HepG2 (cell line): ENCODE measurements around the gene CREBZF. TPM values are rescaled to one million over a fixed set of nuclear protein-coding genes. Genes with fewer than 3 reads are reported as not detected.

Source experiments
- CEBPZ ChIP-seq: IDR thresholded peaks from 2 replicates; pipeline ENCODE4 v1.6.1; 2012; ENCODE audit warnings: low read length, improper control_type of control experiment
- CERS6 ChIP-seq: sonication (generic); formaldehyde crosslinking; IDR thresholded peaks from 2 replicates; pipeline ENCODE4 v1.5.0; 2020; ENCODE audit warnings: missing genetic modification reagents
- ERF ChIP-seq: IDR thresholded peaks from 2 replicates; pipeline ENCODE4 v1.6.1; 2018; ENCODE audit warnings: missing biosample characterization, missing genetic modification reagents
- HMGA1 ChIP-seq: sonication (generic); formaldehyde crosslinking; conservative IDR thresholded peaks from 2 replicates; pipeline ENCODE4 v1.4.0; 2020; ENCODE audit warnings: missing genetic modification reagents
- NFAT5 ChIP-seq: sonication (generic); formaldehyde crosslinking; IDR thresholded peaks from 2 replicates; pipeline ENCODE4 v1.4.0; 2020; ENCODE audit warnings: missing genetic modification reagents
- YY1 ChIP-seq: IDR thresholded peaks from 2 replicates; pipeline ENCODE4 v1.6.1; 2011; ENCODE audit warnings: low read length, low read depth, moderate library complexity, mild to moderate bottlenecking; ENCODE audit not compliant: insufficient read depth, insufficient replicate concordance
- ZBTB40 ChIP-seq, 2 experiments: fragments of 450-650 bp in 1 of 2; sonication (generic) in 1 of 2; formaldehyde crosslinking in 1 of 2; IDR thresholded peaks; 2 replicates each; pipeline versions ENCODE4 v1.6.1 to v1.8.0; 2016 to 2022; ENCODE audit warnings: antibody characterized with exemption in 1 of 2, mild to moderate bottlenecking in 1 of 2, missing genetic modification reagents in 1 of 2
- ZFP1 ChIP-seq: IDR thresholded peaks from 2 replicates; pipeline ENCODE4 v1.6.1; 2016
- ZNF446 ChIP-seq: sonication (generic); formaldehyde crosslinking; IDR thresholded peaks from 2 replicates; pipeline ENCODE4 v1.5.0; 2020; ENCODE audit warnings: mild to moderate bottlenecking, missing genetic modification reagents
- polyA plus RNA-seq, 8 experiments: library from polyadenylated mRNA; depleted of rRNA in 3 of 8; stranded (reverse) in 7 of 8; unstranded in 1 of 8; fragments of >200 nt; fragmentation: Illumina TruSeq in 4 of 8; extraction: Trizol in 4 of 8; gene quantifications; 2 replicates each; pipeline versions ENCODE4 v1.2.1 to v1.2.3, GENCODE V29; 2011 to 2016; ENCODE audit warnings: low read depth in 4 of 8, missing spikeins in 1 of 8, mixed read lengths in 1 of 8; ENCODE audit not compliant: insufficient read depth in 1 of 8
- total RNA-seq, 5 experiments: library from RNA; depleted of rRNA; stranded (reverse); fragments of >200 nt; fragmentation: Illumina TruSeq; extraction: Trizol; gene quantifications; 2 replicates each; pipeline ENCODE4 v1.2.3, GENCODE V29; 2016; ENCODE audit warnings: low read depth in 1 of 5

The CREBZF gene
- total and polyA plus RNA-seq, 2 of the 13 experiments (the other 11 are each of a cell fraction or from before 2014, with no cell fraction given): 30.6 to 43.1 TPM

GRCh38 chr11:85627998-85628770, 36.7 kb downstream of the CREBZF start, which contains the start of gene TMEM126B (continued):
- peak; percentile 30; the same call in 1 of the 2 replicates for TF ChIP-seq NFAT5 (CRISPR knock-in tag)
- TF ChIP-seq ZFP1 (CRISPR knock-in tag): no peak
- TF ChIP-seq CEBPZ: no peak
- no peak for TF ChIP-seq ZBTB40 (IDR thresholded peaks at IDR 0.05)
- no peak; the same call in 1 of the 2 replicates for TF ChIP-seq ZBTB40 (CRISPR knock-in tag; IDR thresholded peaks at IDR 0.05)
- peak; percentile 70 for TF ChIP-seq ERF
- no peak for TF ChIP-seq ZNF446 (CRISPR knock-in tag)
- peak; percentile 92 for TF ChIP-seq YY1
- TF ChIP-seq CERS6 (CRISPR knock-in tag): no peak
- no peak for TF ChIP-seq HMGA1 (CRISPR knock-in tag)
